GM21447 (cell line): ENCODE results near the gene INS.

Experiments used
- ATAC-seq: cut with Tn5 transposase; IDR thresholded peaks from one replicate; pipeline ENCODE4 v1.9.1; 2021; ENCODE audit not compliant: unreplicated experiment

Gene INS

DNA sequence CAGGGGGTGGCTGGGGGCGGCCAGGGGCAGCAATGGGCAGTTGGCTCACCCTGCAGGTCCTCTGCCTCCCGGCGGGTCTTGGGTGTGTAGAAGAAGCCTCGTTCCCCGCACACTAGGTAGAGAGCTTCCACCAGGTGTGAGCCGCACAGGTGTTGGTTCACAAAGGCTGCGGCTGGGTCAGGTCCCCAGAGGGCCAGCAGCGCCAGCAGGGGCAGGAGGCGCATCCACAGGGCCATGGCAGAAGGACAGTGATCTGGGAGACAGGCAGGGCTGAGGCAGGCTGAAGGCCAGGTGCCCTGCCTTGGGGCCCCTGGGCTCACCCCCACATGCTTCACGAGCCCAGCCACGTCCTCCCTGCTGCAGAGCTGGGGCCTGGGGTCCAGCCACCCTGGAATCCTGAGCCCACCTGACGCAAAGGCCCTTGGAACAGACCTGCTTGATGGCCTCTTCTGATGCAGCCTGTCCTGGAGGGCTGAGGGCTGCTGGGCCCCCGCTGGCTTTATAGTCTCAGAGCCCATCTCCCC lies at the start of gene INS:
TSS of gene INS (minus strand) at position 474 of the 524 bp plus-strand sequence. CDS start at position 236, 238 bp downstream.
- ATAC-seq, result no peak

DNA sequence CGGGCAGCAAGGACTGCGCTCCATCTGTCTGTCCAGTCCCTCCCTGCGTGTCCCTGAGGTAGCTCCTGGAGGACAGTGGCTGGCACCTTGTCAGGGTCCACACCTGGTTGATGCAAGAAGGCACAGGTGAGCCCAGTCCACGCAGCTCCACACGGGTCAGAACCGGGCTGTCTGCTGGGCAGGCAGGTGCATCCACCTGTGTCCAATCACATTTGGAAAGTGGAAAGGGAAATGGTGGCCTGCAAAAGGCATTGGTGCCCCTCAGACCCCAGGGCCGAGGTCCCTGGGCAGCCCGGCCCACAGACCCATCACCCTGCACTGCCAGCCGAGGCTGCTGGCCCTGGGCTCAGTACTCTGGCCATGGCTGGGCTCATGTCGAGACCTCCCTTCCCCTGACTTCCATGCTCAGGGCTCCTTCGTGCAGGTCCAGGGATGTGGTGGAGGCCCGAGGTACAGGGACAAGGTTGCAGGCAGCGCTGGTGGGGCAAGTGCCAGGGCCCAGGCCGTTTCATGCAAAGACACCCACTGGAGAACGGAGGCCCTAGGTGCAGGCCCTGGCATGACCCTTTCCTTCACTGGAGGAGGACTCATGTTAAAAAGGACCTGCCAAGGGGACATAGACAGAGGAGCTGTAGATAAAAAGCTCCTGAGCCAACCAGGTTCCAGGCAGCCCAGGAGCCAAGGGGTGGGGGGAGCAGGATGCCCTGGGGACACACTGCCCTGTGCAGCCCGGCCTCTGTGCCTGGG lies 49.5 kb upstream of the INS start:
- ATAC-seq, result no peak

DNA sequence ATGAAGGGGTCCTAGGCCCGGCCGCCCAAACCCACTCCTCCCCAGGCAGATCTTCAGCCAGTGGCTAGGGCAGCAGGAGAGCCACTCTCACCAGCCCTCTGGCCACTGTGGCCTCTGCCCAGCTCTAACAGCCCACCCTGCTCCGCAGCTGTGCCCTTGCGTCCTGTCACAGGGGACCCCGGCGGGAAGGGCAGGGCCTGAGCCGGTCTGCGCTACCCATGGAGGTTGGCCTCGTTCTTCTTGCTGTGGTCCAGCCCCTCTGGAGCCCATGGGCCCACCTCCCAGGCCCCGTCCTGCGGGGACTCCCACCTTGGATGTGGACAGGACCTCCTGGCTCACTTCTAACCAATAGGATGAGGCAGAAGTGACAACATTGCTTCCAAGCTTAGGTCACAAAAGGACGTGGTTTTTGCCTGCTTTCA lies 48.9 kb upstream of the INS start:
- no peak for ATAC-seq

DNA sequence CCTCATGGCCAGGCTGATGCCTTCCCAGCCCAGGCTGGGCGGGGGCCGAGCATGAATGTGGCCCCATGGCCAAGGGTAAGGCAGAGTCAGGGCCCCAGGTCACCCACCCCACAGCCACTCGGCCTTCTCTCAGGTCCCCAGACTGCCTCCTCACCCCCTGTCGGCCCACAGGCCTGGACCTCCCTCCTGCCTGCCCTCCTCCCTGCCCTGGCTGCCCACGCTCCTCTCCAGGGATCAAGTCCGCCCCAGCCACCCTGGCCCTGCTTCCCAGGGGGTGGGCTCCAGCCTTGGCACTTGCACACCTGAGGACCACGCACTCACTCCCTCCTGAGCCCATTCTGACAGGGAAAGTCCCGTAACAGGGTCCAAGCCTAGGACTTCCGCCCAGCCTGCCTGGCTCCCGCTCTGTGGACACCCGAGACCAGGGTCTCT lies 48.4 kb upstream of the INS start:
- ATAC-seq, result no peak

DNA sequence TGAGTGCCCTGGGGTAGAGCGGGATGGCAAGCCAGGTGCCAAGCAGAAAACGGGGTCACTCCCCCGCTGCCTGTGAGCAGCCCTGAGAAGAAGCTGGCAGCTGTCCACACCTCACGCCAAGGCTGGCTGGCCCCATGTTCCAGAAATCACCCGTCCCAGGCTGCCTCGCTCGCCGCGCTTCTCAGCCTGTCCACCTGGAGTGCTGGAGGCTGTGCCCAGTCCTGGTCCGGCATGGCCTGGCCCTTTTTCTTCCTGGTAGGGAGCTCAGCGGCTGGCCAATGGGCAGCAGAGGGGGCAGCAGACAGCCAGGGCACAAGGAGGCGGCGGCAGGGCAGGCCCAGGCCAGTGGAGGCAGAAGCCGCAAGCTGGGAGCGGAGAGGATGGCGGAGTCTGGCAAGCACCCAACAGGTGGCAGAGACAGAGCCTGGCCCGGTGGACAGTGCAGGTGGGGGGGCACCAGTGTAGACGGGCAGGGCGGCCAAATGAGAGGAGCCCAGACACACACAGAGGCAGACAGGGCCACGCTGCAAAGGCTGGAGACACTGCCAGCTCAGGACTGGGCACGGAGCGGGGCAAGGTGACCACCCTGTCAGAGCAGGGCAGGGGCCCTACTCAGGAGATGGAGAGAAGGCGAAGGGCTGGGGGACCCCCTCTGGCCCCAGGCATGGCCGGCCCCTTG lies 47.8 kb upstream of the INS start:
- no peak for ATAC-seq

DNA sequence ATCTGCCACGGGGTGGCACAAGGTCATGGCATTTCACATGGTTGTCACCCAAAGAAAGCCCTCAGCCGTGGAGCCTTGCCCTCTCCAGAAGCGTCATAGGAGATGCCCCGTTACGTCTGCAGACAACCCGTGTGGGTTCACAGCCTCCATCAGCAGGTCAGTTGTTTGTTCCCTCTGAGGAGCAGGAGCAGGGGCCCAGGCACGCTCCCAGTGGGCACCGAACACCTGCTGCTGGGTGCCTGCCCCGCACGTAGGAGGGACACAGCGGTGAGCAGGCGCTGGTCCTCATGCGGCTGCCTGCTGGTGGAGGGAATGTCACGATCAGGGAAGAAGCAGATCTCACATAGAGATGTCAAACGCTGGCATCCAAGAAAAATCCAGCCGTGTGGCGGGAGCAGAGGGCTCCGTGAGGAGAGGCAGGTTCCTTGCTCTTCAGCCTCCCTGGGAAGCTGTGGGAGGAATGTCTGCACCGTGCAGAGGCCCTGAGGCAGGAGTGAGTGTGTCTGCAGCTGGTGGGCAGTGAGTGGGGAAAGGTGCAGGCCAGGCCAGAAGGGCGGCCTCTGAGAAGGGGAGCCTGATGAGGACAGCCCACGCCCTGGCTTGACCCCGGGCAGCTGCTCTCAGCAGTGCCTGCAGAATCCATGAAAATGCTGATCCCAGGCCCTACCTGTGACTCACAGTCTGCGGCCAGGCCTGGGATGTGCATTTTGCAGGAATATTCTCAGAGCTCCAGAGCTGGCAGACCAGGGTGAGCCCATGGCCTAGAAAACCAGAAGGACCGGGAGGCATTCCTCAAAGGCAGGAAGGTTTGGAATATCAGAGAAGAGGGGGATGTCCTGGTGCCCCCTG lies 47.0 kb upstream of the INS start:
- no peak for ATAC-seq

DNA sequence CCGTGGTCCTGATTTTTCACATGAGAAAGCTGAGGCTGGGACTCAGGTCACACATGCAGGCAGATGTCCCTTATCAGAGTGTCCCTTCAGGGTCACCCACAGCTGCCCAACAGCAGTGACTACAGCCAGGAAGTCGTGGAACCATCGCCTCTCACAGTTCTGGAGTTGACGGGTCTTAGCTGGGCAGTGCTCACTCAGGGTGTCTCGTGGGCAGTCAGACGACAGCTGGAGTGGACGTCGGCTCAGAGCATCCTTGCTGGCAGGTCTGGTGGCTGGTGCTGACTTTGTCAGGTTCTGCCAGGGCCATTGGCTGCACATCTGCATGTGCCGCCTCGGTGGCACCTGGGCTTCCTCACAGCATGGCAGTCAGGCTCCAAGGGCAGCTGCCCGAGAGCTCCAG lies 46.2 kb upstream of the INS start:
- ATAC-seq, result no peak

DNA sequence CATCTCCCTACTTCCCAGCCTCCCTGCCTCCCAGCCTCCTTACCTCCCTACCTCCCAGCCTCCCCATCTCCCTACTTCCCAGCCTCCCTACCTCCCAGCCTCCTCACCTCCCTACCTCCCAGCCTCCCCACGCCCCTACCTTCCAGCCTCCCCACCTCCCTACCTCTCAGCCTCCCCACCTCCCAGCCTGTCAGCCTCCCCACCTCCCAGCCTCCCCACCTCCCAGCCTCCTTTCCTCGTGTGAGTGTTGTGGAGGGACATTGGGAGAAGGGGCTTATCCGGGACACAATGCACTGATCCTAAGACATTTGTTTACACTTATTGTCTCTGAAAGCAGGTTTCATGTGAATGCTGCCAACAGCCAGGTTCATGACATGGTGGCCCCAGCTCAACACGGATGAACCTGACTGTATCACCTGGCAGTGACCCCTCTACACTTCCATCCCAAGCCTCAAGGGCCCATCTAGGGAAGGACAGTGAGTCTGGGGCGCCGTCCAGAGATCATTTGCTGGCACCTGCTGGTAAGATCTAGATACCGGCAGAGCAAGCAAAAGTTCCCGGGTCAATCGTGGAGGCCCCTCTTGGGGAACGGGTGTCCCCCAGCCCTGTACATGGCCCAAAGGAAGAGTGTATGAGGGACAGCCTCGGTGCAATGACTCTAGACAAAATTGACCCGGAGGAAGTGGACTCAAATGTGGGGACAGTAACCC lies 45.1 kb upstream of the INS start:
- ATAC-seq, result no peak

DNA sequence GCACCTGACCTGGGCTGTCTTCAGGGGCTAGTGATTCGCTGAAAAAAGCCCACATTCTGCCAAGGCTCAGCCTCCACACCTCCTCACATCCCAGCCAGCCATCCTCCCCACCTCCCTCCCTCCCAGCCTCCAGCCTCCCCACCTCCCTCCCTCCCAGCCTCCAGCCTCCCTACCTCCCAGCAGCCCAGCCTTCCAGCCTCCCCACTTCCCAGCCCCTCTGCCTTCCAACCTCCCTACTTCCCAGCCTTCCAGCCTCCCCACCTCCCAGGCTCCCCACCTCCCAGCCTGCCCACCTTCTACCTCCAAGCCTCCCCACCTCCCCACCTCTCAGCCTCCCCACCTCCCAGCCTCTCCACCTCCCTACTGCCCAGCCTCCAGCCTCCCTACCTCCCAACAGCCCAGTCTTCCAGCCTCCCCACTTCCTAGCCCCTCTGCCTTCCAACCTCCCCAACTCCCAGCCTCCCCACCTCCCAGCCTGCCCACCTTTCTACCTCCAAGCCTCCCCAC lies 44.3 kb upstream of the INS start:
- ATAC-seq, result no peak

DNA sequence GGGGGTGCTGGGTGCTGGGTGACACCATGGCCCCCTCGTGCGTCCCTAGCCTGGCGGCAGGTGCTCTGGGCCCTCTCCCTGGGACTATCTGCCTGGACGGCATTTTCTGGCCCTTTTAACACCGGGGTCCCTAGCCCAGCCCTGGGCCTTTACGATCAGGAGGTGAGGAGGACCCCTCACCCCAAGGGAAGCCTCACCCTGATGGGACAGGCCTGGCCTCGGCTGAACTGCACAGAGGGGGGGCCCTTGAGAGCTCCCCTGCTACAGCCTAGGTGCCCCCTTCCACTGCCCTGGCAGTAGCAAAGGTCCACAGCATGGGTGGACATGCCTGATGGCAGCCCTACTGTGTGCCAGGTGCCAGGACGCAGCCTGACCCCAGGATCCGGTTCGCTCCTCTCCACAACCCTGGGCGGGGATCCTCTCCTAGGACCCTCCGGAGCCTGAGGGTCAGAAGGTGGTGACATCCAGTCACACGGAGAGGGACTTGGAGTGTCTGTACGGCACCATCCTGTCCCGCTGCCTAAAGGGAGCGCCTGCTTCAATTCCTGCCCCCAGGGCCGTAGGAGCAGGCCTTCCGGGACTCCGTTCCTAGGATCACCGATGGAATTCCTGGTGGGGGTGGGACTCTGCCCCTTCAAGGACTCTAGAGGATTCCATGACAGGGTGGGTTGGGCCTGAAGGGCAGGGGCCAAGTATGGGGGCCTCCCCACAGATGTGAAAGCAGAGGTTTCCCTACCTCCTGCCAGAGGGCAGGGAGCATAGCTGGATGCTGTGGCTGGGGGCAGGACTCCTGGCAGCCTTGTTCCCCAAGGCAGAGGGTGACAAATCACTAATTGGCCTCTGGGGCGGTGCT lies 43.6 kb upstream of the INS start:
- no peak for ATAC-seq

DNA sequence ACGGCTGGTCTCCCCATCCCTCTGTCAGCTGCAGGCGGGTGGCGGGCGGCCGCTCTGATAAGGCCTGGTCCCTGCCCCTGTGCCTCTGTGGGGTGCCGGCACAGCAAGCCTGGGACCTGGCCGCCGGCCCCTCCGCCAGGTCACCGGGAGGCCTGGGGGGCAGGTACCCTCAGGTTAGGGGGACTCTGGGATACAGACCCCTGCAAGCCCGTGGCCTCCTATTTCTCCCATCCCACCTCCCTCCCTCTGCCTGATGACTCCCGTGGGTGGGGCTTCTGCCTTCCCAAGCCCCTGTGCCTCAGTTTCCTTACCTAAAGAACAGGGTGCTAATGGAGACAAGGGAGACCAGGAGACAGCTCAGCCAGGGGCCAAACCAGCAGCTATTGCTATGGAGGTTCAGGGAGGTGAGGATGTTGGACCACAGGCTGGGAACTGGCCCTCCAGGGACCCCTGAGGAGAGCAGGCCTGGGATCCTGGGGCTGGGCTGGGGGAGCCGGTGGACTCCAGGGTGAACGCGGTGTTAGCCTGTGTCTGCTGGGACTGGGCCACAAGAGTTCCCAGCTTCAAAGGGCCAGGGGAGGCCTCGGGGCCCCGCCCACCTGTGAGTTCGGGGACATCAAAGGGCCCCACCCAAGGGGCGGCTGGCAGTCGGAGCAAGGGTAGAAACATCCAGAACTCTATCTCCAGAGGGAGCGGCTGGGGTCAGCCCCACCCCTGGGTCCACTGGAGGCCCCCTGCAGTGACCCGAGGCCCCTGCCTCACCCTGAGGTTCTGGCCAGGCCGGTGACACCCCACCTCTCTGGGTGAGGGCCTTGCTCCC lies 42.6 kb upstream of the INS start:
- ATAC-seq, result no peak

DNA sequence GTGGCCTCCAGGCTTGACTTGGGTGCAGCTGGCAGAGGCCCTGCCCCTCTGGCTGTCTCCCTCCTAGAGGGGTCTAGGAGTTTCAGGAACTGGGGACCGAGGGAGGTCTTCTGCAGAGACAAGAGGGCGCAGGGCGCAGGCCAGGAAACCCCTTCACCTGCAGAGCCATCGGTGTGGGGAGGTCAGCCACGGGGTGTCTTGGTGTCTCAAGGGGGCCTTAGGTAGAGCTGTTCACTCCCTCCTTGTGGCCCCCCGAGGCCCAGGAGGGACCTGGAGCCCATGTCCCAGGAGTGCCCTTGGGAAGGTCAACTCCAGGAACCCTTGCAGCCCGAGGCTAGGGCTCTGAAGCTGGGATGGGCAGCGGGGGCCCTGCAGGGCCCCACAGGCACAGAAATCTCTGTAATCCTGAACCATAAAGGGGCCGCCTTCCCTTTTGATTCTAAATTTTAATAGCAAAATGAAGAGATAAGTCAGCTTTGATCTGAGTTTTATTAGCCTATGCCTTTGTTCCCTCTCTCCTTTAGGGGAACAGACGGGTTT lies 42.0 kb upstream of the INS start:
- ATAC-seq, result no peak

DNA sequence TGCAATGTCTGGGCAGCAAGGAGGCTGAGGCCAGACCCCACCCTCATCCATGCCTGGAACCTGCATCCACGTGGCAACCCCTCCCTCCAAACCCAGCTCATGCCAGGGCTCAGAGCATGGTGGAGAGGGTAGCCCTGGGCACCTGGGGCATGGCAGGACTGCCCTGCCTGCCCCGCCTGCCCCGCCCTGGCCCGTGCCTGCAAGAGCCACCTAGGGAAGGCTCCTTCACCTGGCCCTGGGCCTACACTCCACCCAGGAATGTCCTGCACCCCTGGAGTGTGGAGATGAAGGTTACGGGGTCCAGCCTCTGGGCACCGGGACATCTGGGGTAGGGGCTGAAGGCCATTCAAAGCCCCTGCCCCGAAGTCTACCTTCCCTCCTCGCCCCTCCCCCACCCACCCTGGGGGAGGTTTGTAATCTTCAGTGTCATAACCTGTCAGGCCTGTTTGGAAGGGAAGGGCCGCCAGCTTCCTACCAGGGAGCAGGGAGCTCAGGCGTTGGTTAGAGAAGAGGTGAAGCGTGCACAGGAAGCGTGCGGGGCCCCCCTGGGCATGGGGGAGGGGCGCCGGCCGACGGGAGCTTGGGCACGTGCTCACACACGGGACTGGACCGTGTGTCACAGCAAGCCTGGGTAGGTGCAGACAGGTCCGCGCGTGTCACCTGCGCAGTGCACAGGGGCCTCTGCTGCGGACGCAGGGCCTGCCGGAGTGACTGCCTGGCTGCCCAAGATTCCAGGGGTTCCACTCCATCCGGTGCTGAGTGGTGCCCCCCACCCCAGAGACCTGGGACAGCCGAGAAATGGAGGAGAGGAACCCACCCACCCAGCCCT lies 41.3 kb upstream of the INS start:
- ATAC-seq, result no peak

DNA sequence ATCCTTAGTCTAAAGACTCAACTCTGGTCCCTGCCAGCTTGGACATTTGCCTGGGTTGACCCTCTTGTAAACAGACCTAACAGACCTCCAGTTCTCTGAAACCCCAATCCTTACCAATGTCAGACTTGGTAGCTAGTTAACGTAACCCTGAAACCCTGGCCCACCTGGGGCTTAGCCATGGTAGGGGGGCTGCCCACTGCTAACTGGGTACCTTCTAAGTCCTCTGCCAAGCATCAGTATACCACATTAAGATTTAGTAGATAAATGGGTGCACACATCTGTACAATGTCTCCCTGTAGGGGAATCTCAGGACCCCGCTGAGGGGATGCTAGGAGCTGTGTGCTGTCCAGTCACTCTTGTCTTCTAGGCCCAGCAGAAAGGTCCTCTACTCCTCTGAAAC lies 40.5 kb upstream of the INS start:
- no peak for ATAC-seq

DNA sequence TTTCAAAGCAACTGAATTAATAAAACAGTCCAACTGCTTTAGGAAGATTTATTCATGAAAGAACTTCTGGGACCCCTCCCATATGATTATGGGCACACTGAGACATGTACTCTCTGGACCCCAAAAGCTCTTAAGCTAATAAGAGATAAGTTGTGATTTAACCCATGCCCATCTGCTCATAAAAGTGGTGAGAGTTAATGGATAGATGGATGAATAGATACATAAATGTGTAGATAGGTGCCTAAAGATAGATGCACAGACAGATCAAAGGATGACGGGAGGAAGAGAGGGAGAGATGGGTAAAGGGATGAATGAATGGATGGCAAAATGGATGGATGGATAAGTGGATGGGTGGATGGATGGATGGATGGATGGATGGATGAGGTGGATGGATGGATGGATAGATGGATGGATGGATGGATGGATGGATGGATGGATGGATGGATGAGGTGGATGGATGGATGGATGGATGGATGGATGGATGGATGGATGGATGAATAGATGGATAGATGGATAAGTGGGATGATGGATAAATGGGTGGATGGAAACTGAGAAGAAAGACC lies 40.0 kb upstream of the INS start:
- ATAC-seq, result no peak

DNA sequence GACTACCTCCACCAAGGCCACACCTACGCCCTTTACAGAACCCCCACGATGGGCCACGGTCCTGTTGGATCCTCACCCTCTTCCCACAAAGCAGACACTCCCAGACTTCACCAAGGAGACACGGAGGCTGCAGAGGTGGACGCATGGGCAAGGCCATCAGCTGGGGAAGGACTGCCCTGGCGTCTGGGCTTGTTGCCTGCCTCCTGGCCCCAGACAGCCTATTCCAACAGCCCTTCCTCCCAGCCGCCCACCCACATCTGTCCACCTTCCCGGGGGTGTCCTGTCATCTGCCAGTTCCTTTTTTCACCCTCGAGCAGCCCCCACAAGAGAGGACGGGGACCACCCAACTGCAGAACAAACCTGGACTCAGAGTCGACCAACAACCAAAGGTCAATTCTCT lies 39.5 kb upstream of the INS start:
- no peak for ATAC-seq
